GM20000 (cell line): Measurements from ENCODE around the gene CTCF.
A peak's percentile ranks its signal among the peaks of the same experiment; 100 is the strongest.

ENCODE experiments used
- DNase-seq: peaks from one replicate; pipeline ENCODE4 v3.0.0; 2012; ENCODE audit warnings: low spot score
- TF ChIP-seq, protein P1 (sequence below): IDR thresholded peaks from 2 replicates; pipeline ENCODE4 v1.5.1; 2012; ENCODE audit warnings: mild to moderate bottlenecking, control low read depth; ENCODE audit errors: extremely low read depth, missing control alignments

CTCF gene

DNA sequence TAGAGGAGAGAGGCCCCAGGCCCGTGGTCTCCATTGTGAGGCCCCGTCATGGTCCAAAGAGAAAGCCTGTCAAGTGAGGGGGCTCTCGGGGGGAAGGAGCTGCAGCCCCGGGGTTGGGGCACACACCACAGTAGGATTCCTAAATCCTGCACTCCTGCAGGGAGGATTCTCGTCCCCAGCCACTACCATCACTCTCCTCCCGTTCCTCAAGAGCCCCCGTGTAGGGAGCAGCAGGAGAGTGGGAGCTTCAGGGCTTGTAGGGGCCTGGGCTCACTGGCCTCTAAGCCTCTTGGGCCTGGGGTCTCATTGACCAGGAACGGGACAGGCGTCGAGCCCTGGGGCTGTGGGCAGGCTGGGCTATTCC is 105.1 kb downstream of the CTCF start:
- DNase-seq: no peak
- TF ChIP-seq, protein P1, sequence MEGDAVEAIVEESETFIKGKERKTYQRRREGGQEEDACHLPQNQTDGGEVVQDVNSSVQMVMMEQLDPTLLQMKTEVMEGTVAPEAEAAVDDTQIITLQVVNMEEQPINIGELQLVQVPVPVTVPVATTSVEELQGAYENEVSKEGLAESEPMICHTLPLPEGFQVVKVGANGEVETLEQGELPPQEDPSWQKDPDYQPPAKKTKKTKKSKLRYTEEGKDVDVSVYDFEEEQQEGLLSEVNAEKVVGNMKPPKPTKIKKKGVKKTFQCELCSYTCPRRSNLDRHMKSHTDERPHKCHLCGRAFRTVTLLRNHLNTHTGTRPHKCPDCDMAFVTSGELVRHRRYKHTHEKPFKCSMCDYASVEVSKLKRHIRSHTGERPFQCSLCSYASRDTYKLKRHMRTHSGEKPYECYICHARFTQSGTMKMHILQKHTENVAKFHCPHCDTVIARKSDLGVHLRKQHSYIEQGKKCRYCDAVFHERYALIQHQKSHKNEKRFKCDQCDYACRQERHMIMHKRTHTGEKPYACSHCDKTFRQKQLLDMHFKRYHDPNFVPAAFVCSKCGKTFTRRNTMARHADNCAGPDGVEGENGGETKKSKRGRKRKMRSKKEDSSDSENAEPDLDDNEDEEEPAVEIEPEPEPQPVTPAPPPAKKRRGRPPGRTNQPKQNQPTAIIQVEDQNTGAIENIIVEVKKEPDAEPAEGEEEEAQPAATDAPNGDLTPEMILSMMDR: no peak

DNA sequence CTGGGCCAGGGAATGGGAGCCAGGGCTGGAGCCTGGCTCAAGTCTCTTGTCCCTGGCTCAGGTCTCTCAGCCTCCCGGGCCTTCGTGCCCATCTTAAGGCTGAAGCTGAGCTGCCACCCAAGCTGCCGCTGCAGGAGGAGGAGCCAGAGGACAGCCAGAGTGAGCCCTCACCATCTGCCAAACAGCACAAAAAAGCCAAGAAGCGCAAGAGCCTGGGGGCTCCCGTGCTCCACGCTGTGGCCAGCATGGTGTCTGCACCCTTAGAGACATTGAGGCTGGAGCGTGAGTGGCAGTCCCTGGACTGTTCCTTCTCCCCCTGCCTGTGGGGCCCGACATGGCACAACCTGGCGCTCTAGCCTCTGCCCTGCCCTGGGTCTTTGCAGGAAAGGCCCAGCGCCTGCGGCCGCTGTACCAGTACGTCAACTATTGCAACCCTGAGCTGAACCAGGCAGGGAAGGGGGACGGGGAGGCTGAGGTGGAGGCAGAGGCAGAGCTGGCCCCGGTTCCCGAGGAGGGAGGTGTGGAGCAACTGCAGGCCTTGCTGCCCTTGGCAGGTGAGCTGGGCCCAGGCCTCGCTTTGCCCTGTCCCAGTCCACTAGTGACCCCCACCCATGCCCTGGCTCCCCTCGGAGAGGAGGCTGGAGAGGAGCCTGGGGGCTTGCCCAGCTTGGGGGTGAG is 105.6 kb downstream of the CTCF start:
- TF ChIP-seq, protein P1: peak; percentile 82
- peak; percentile 92 for DNase-seq

DNA sequence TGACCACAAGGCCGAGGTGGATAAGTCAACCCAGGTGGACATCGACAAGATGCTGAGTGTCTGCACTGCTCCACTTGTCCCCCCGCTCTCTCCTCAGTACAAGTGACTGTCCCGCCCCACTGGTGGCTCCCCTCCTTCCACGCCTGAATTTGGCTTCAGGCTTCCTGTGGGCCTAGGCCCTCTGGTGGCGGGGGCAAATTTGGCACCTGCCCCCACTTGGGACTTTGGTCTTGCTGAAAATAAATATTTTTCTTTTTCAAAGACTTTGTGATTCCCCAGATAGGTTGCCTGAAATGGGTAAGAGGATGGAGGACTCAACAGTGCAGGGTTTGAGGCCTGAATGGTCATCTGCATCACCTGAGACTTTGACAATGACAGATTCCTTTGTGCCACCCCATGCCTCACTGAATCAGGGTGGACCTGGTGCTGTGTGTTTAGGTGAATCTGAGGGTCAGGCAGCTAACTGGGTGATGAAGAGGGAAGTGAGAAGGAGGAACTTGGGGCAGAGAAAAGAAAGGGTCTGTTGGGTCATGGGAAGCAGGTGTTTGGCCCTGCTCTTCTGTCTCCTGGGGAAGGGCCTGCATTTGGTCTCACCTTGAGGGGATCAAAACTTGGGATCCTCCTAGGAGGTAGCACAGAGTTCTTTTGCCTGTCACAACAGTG is 106.3 kb downstream of the CTCF start:
- DNase-seq: no peak
- TF ChIP-seq, protein P1: peak; percentile 9

DNA sequence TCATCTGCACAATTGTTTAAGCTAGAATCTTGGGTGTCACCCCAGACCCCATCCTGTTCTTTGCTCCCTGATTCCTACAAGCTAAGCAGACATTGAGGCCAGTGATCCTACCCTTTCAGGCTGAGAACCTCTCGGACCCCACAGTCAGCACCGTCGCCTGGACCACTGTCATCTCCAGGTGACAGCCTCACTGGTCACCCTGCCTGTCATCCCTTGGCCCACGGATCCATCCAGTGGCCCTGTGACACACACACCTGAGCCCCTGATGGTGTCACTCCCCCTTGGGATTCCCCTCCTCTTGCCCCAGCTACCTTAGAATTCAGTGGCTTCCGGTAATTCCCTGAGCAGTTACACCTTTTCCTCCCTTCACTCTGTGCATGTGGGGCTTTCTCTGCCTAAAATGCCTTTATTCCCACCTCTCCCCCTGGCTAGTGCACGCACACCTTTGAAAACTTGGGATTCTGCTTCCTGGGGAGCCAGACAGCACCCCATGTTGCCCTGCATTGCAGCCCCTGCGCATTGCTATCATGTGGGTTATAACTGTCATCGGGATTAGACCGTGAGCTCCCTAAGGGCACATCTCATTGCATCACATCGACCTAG is 107.3 kb downstream of the CTCF start:
- TF ChIP-seq, protein P1: no peak
- no peak for DNase-seq

DNA sequence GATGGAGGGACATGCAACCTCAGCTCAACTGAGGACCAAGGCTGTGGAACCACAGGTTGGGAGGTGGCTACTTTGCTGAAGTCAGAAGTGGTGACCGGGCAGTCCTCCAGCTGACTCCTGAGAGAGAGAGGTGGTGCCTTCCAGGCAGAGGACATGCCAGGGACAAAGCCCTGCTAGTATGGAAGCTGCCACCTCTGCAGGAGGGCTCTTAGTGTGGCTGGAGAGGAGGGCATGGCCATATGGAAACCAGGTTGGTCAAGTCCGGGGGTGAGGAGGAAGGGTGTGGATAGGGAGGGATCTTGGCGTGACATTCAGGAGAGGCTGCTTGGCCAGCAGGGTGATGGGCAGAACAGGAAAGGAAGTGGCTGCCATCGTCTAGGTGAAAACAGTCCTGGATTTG is 110.0 kb downstream of the CTCF start:
- no peak for DNase-seq
- TF ChIP-seq, protein P1: no peak

DNA sequence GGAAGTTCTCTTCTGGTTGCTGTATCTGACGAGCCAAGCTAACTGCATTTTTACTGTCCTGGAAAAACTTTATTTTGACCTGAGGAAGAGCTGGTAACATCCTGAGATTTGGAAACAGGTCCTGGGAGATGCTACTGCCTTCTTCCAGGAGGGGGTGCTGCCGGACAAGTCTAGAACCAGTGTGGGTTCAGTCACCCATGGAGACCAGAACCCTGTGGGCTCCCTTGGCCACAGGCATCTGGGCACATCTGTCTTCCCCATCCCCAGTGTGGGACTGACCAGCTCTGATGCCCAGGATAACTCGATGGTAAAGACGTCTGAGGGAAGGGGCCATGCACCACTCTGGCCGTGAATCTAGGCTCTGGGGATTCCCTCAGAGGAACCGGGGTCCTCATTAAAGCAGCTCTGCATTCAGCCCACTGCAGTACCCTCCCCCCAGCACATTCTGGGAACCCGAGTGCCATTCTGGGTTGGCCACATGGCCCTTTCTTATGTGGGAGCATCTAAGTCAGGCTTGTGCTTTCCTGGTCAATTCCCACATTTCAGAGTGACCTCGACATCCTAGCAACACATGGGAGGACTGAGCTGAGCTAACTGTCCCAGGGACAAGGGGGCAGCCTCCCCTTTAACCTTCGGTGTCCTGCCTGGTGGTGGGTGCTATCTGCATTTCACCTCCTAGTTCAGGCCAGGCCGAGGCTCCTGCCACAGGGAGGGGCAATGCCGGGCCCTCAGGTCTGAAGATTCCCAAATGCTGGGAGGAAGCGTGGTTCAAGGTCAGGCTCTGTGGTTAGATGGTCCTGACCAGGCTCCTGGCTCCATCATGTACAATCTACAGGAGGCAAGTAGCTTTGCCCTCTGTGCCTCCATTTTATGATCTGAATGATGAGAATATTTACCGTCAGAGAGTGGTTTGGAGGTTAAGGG is 110.7 kb downstream of the CTCF start:
- TF ChIP-seq, protein P1: peak; percentile 71
- DNase-seq: peak; percentile 83
